PC-9 (cell line): ENCODE data around the gene PDE11A. TPM values are rescaled to one million over a fixed set of nuclear protein-coding genes. Genes with fewer than 3 reads are reported as not detected.

Source experiments
- BruUV-seq: library from RNA; stranded (reverse); fragments of 400-500 nt; replicated peaks from 2 replicates; lab custom pipeline; 2021; lab: Mats Ljungman, UMichigan
- CTCF ChIA-PET: fragments of 300-600 bp; sonication (Branson Sonifier 250); formaldehyde crosslinking; loops from one replicate; lab custom pipeline; 2022; ENCODE audit warnings: antibody characterized with exemption; lab: Charles Lee
- POLR2A ChIA-PET: fragments of 300-600 bp; sonication (Branson Sonifier 250); formaldehyde crosslinking; loops from one replicate; lab custom pipeline; 2022; ENCODE audit warnings: antibody characterized with exemption; ENCODE audit not compliant: unreplicated experiment; lab: Charles Lee
- DNase-seq, 2 experiments: peaks; one replicate each; pipeline versions ENCODE4 v3.0.0 to v3.0.0-alpha.2; 2015 to 2022; ENCODE audit warnings: mixed read lengths in 1 of 2
- H2AFZ ChIP-seq: fragments of 200-600 bp; sonication (generic); 2 replicates; pipeline ENCODE4 v1.8.1; 2017; ENCODE audit warnings: antibody characterized with exemption
- H3F3A ChIP-seq: fragments of 200-600 bp; sonication (generic); 2 replicates; pipeline ENCODE4 v1.8.1; 2017; ENCODE audit warnings: antibody characterized with exemption, mild to moderate bottlenecking, low read depth; ENCODE audit not compliant: insufficient read depth
- H3K27ac ChIP-seq: fragments of 200-600 bp; sonication (generic); 2 replicates; pipeline ENCODE4 v1.6.1; 2016; ENCODE audit warnings: mixed run types
- H3K27me3 ChIP-seq: fragments of 200-600 bp; sonication (generic); 2 replicates; pipeline ENCODE4 v1.6.1; 2016; ENCODE audit warnings: low read depth, mixed run types; ENCODE audit not compliant: insufficient read depth
- H3K36me3 ChIP-seq: fragments of 200-600 bp; sonication (generic); 2 replicates; pipeline ENCODE4 v1.6.1; 2016; ENCODE audit warnings: low read depth, mixed run types
- H3K4me1 ChIP-seq: fragments of 200-600 bp; sonication (generic); replicated peaks from 2 replicates; pipeline ENCODE4 v1.6.1; 2016; ENCODE audit warnings: mixed run types; ENCODE audit not compliant: insufficient read depth
- H3K4me2 ChIP-seq: fragments of 200-600 bp; sonication (generic); 2 replicates; pipeline ENCODE4 v1.6.1; 2017; ENCODE audit warnings: mixed run types
- H3K4me3 ChIP-seq: fragments of 200-600 bp; sonication (generic); 2 replicates; pipeline ENCODE4 v1.6.1; 2016; ENCODE audit warnings: mixed run types
- H3K79me2 ChIP-seq: fragments of 200-600 bp; sonication (generic); 2 replicates; pipeline ENCODE4 v1.6.1; 2017; ENCODE audit warnings: low read depth, mixed run types
- H3K9me2 ChIP-seq: fragments of 200-600 bp; sonication (generic); 2 replicates; pipeline ENCODE4 v1.8.1; 2017; ENCODE audit warnings: mild to moderate bottlenecking; ENCODE audit not compliant: insufficient read depth
- H3K9me3 ChIP-seq: fragments of 200-600 bp; sonication (generic); 2 replicates; pipeline ENCODE4 v1.8.1; 2016; ENCODE audit warnings: low read depth; ENCODE audit not compliant: insufficient read depth
- H4K20me1 ChIP-seq: fragments of 200-600 bp; sonication (generic); 2 replicates; pipeline ENCODE4 v1.8.1; 2017; ENCODE audit not compliant: insufficient read depth
- EZH2 ChIP-seq: fragments of 200-600 bp; sonication (generic); IDR thresholded peaks from 2 replicates; pipeline ENCODE4 v1.8.0; 2017; ENCODE audit warnings: antibody characterized with exemption, low read depth
- intact Hi-C: fragments of 100-400 bp; cut with micrococcal nuclease; formaldehyde crosslinking; loops from one replicate; pipeline ENCODE4 v1.10.0; 2022; ENCODE audit not compliant: unreplicated experiment
- total RNA-seq: library from RNA; stranded (reverse); gene quantifications from 2 replicates; pipeline ENCODE4 v1.2.3, GENCODE V29; 2021
- TF ChIP-seq, protein P1 (sequence below): fragments of 200-600 bp; sonication (generic); conservative IDR thresholded peaks from 2 replicates; pipeline ENCODE4 v1.6.1; 2017; ENCODE audit warnings: mixed run types, antibody characterized with exemption, mild to moderate bottlenecking, moderate library complexity

PDE11A gene
- total RNA-seq, 1 experiment from 2014 or later, result 1.4 TPM

DNA sequence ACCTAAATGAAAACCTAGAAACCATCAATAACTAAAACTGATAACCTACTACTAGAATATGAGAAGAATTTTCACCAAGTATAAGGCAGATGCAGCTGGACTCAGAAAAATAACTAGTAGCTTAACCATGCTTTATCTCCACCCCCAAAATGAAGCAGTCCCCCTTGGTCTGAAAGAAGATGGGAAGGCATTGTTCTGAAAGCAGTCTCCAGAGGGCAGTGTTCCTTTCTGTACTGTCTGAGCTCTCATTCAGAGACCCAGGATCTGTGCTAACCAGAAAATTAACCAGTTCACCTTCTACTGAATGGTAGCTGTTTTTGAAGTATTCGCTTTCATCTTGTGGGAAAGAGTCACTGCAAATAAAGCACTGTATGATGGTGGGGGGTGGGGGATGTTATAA is 273.0 kb downstream of the PDE11A start:
- Histone ChIP-seq H3K4me1 (no peaks in the 10 kb centered on the region), H3K9me2 (no peaks in the 10 kb centered on the region; the same call in 1 of the 2 replicates), H2AFZ (no peak overlapping the region), H3K4me2 (no peak overlapping the region), H3K79me2 (no peaks in the 10 kb centered on the region), H3K27me3 (no peaks in the 10 kb centered on the region), H4K20me1 (no peaks in the 10 kb centered on the region), H3K36me3 (no peaks in the 10 kb centered on the region), H3F3A (no peaks in the 10 kb centered on the region), H3K9me3 (no peaks in the 10 kb centered on the region), H3K27ac (no peak overlapping the region), H3K4me3 (no peak overlapping the region)
- TF ChIP-seq, protein P1, sequence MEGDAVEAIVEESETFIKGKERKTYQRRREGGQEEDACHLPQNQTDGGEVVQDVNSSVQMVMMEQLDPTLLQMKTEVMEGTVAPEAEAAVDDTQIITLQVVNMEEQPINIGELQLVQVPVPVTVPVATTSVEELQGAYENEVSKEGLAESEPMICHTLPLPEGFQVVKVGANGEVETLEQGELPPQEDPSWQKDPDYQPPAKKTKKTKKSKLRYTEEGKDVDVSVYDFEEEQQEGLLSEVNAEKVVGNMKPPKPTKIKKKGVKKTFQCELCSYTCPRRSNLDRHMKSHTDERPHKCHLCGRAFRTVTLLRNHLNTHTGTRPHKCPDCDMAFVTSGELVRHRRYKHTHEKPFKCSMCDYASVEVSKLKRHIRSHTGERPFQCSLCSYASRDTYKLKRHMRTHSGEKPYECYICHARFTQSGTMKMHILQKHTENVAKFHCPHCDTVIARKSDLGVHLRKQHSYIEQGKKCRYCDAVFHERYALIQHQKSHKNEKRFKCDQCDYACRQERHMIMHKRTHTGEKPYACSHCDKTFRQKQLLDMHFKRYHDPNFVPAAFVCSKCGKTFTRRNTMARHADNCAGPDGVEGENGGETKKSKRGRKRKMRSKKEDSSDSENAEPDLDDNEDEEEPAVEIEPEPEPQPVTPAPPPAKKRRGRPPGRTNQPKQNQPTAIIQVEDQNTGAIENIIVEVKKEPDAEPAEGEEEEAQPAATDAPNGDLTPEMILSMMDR, result peak; percentile 85
- no peak for TF ChIP-seq EZH2
- ChIA-PET POLR2A (no interaction called here), CTCF (interaction anchor here (0.6 to 1.0 kb wide), 10 partner anchors 9 to 656 kb away, joined by 3 to 9 read pairs (median 6); no protein-coding TSS in a partner anchor)
- peak in 1 of 2 experiments; percentile 18 for DNase-seq
- intact Hi-C loops, result no loop called here
- BruUV-seq, result no TSS peak

DNA sequence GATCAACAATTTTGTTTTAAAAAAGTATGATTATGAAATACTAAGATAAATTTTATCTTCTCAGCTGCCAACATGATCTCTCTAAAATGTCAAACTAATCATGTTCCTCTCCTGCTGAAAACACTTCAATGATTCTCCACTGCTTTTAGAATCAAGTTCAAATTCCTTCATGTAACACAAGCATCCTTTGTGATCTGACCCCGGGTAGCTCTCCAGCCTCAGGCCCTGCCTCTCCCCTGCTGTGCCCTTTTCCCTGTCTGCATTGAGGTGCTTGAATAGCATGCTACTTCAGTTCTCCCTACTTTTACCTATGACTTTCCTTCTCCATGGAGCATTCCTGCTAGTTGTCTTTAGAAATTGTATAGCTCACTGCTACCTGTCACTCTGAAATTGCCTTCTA is 274.8 kb downstream of the PDE11A start:
- CTCF ChIA-PET, result no interaction called here
- BruUV-seq, result no TSS peak

DNA sequence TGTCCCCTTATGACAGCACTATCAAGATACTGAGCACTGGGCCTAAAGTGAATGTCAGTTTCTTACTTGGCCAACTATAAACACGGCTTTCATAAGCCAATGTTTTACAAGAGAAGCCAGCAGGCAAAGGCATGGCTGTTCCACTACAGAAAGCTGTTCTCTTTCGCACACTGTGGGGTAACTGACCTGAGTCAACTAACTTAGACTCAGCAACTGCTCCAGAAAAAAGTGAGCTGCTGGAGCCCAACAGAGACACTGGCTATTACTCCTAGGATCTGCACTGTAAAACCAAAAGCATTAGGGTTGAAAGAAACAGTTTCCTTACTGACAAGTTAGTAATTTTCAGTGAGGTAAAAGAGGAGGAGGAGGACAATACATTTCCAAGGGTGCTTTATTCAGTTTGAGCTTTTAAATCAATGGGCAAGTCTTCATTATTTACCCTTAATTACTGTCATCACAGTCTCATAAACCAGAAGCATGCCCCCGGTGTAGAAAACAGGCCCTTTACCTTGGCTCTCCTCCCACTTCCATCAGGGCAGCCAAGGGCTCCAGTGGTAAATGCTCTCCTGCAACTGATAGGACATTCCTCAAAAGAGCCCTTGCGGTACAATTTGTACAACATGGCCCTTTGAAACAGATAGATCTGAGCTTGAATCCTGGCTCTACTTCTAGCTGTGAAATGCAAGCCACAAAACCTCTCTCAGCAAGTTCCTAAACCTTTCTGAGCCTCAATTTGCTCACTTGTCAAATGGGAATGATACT is 275.7 kb downstream of the PDE11A start:
- no peak overlapping the region for H3K4me2 ChIP-seq
- no peaks in the 10 kb centered on the region for H3K36me3 ChIP-seq
- H3K9me3 ChIP-seq, result no peaks in the 10 kb centered on the region
- ChIA-PET CTCF (no interaction called here), POLR2A (interaction anchor here (0.6 kb wide), 1 partner anchor 36 kb away, joined by 8 read pairs; no protein-coding TSS in a partner anchor)
- H3K27ac ChIP-seq, result no peak overlapping the region
- intact Hi-C loops, result no loop called here
- H2AFZ ChIP-seq, result no peak overlapping the region
- DNase-seq, result no peak
- no peak for TF ChIP-seq EZH2
- TF ChIP-seq, protein P1, result no peak
- H3K27me3 ChIP-seq, result no peaks in the 10 kb centered on the region
- H3K79me2 ChIP-seq, result no peaks in the 10 kb centered on the region
- no TSS peak for BruUV-seq
- no peaks in the 10 kb centered on the region for H4K20me1 ChIP-seq
- H3F3A ChIP-seq, result no peaks in the 10 kb centered on the region
- no peak overlapping the region for H3K4me3 ChIP-seq
- no peaks in the 10 kb centered on the region for H3K9me2 ChIP-seq
- no peaks in the 10 kb centered on the region for H3K4me1 ChIP-seq

More for the DNA sequence above, 274.8 kb downstream of the PDE11A start:
- no peak for DNase-seq
- H3K27me3 ChIP-seq, result no peaks in the 10 kb centered on the region
- TF ChIP-seq, protein P1, result no peak
- no peaks in the 10 kb centered on the region for H3K4me1 ChIP-seq
- no peaks in the 10 kb centered on the region for H3K36me3 ChIP-seq
- no peaks in the 10 kb centered on the region for H3F3A ChIP-seq
- intact Hi-C loops, result no loop called here
- H2AFZ ChIP-seq, result no peak overlapping the region
- POLR2A ChIA-PET, result interaction anchor here (0.6 kb wide), 1 partner anchor 267 kb away, joined by 3 read pairs; no protein-coding TSS in a partner anchor
- no peak overlapping the region for H3K4me3 ChIP-seq
- H4K20me1 ChIP-seq, result no peaks in the 10 kb centered on the region
- no peaks in the 10 kb centered on the region for H3K9me2 ChIP-seq
- no peaks in the 10 kb centered on the region for H3K9me3 ChIP-seq
- H3K27ac ChIP-seq, result no peak overlapping the region
- no peaks in the 10 kb centered on the region for H3K79me2 ChIP-seq
- H3K4me2 ChIP-seq, result no peak overlapping the region
